Astrocyte of the spinal cord (primary cell): ENCODE measurements around the gene MTHFSD.
"Not testable (repeated sequence)": the region's sequence is repeated elsewhere in the genome, so short reads cannot be mapped to it uniquely, and the experiment has no call there.

ENCODE experiments used
- DNase-seq: peaks from one replicate; pipeline ENCODE4 v3.0.0; 2011; ENCODE audit warnings: low read depth, low spot score
- H3K4me3 ChIP-seq: 2 replicates; pipeline ENCODE4 v1.5.1; 2011; ENCODE audit warnings: low read depth, mild to moderate bottlenecking, low read length, moderate library complexity
- in situ Hi-C: cut with HindIII; loops from 2 replicates; pipeline ENCODE4 v1.10.0; 2017; ENCODE audit warnings: low sequenced_read_pairs
- TF ChIP-seq, protein P1 (sequence below): IDR thresholded peaks from 2 replicates; pipeline ENCODE4 v1.5.1; 2012; ENCODE audit warnings: low read depth, mild to moderate bottlenecking, low read length, inconsistent platforms

Gene MTHFSD

GRCh38 chr16:86591270-86591669, 36.2 kb upstream of the MTHFSD start:
- in situ Hi-C loops, result no loop called here
- TF ChIP-seq, protein P1, sequence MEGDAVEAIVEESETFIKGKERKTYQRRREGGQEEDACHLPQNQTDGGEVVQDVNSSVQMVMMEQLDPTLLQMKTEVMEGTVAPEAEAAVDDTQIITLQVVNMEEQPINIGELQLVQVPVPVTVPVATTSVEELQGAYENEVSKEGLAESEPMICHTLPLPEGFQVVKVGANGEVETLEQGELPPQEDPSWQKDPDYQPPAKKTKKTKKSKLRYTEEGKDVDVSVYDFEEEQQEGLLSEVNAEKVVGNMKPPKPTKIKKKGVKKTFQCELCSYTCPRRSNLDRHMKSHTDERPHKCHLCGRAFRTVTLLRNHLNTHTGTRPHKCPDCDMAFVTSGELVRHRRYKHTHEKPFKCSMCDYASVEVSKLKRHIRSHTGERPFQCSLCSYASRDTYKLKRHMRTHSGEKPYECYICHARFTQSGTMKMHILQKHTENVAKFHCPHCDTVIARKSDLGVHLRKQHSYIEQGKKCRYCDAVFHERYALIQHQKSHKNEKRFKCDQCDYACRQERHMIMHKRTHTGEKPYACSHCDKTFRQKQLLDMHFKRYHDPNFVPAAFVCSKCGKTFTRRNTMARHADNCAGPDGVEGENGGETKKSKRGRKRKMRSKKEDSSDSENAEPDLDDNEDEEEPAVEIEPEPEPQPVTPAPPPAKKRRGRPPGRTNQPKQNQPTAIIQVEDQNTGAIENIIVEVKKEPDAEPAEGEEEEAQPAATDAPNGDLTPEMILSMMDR, result no peak
- H3K4me3 ChIP-seq, result no peak overlapping the region
- no peak for DNase-seq

GRCh38 chr16:86590501-86591144, 35.6 kb upstream of the MTHFSD start:
- TF ChIP-seq, protein P1, result no peak
- in situ Hi-C loops, result no loop called here
- H3K4me3 ChIP-seq, result no peak overlapping the region
- peak; percentile 93 for DNase-seq

GRCh38 chr16:86587955-86588354, 32.9 kb upstream of the MTHFSD start:
- DNase-seq, H3K4me3 ChIP-seq, in situ Hi-C loops: not testable (repeated sequence)

DNA sequence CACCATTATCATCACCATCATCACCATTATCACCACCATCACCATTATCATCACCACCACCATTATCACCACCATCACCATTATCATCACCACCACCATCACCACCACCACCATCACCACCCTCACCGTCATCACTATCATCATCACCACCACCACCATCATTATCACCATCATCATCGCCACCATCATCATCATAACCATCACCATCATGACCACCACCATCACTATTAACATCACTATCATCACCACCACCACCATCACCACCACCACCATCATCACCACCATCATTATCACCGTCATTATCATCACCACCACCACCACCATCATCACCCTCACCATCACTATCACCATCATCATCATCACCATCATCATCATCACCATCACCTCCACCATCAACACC, 32.5 kb upstream of the MTHFSD start:
- H3K4me3 ChIP-seq, result no peak overlapping the region
- DNase-seq, result no peak
- in situ Hi-C loops, result no loop called here
- TF ChIP-seq, protein P1, result no peak

GRCh38 chr16:86585821-86586611, 31.0 kb upstream of the MTHFSD start:
- peak; percentile 92 for DNase-seq
- H3K4me3 ChIP-seq, result no peak overlapping the region
- in situ Hi-C loops, result no loop called here
- TF ChIP-seq, protein P1, result no peak

DNA sequence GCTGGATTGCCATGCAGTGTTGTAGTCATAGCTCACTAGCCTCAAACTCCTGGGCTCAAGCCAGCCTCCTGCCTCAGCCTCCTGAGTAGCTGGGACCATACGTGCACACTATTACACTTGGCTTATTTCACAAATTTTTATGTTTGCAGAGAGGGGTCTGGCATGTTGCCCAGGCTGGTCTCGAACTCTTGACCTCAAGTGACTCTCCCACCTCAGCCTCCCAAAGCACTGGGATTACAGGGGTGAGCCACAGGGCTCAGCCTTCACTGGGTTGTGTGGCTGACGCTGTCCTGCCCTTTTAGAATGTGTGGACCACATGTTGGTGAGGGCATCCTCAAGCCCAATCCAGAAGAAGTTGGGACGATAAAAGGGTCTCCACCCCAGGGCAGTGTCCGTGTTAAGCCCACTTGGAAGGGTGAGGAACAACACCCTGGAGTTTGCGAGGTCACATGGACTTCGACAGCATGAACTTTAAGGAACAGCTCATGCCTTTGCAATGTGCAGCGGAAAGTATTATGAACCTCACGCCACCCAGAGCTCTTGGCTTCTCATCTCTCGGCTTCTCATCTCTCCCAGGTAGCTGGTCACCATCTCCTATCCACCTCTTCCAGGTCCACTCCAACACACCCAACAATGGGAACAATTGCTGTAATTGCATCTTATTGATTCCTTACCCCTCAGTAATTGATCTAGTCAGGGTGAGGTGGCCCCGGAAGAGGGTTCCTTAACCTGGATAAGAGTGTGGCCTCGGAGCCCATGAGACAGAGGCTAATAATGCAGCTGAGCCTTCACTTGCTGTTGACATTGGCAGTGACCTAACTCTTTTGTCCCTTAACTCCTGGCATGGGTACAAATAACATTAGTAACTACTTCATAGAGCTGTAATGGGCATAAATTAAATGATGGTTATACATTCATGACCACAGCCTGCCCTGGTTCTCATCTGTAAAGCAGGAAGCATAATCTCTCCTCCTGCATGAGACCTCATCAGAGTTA, 30.0 kb upstream of the MTHFSD start:
- TF ChIP-seq, protein P1, result no peak
- no peak overlapping the region for H3K4me3 ChIP-seq
- in situ Hi-C loops, result no loop called here
- DNase-seq, result peak; percentile 76
